ENCODE data around the gene PAM.

PAM gene

GRCh38 chr5:102762095-102762534, 7.0 kb downstream of the PAM start:
- FAIRE-seq (no peak), DNase-seq (ENCODE audit: insufficient read length, low spot score) (no peak)
- TF ChIP-seq TAF1 (IDR thresholded peaks at IDR 0.05; ENCODE audit: low read depth, low read length), result no peak
- TF ChIP-seq POU2F2 (IDR thresholded peaks at IDR 0.05; ENCODE audit: low read depth, low read length), result no peak
- no peak for TF ChIP-seq POLR2AphosphoS5 (IDR thresholded peaks at IDR 0.05; ENCODE audit: low read depth, low read length)
- TF ChIP-seq PAX5 (IDR thresholded peaks at IDR 0.05; ENCODE audit: insufficient read depth, low read length, severe bottlenecking), result no peak
- TF ChIP-seq SPI1 (IDR thresholded peaks at IDR 0.05; ENCODE audit: low read depth, low read length), result no peak
- TF ChIP-seq POLR2A (IDR thresholded peaks at IDR 0.05; ENCODE audit: low read depth, low read length), result no peak

GRCh38 chr5:102762562-102763227, 7.6 kb downstream of the PAM start:
- FAIRE-seq, result peak; percentile 50
- no peak for DNase-seq (ENCODE audit: insufficient read length, low spot score)
- TF ChIP-seq POLR2A (IDR thresholded peaks at IDR 0.05; ENCODE audit: low read depth, low read length) (no peak), POLR2AphosphoS5 (IDR thresholded peaks at IDR 0.05; ENCODE audit: low read depth, low read length) (no peak), POU2F2 (IDR thresholded peaks at IDR 0.05; ENCODE audit: low read depth, low read length) (no peak), TAF1 (IDR thresholded peaks at IDR 0.05; ENCODE audit: low read depth, low read length) (no peak), SPI1 (IDR thresholded peaks at IDR 0.05; ENCODE audit: low read depth, low read length) (no peak), PAX5 (IDR thresholded peaks at IDR 0.05; ENCODE audit: insufficient read depth, low read length, severe bottlenecking) (no peak)

GRCh38 chr5:102763734-102764133, 8.6 kb downstream of the PAM start:
- TF ChIP-seq PAX5 (IDR thresholded peaks at IDR 0.05; ENCODE audit: insufficient read depth, low read length, severe bottlenecking) (no peak), SPI1 (IDR thresholded peaks at IDR 0.05; ENCODE audit: low read depth, low read length) (no peak), TAF1 (IDR thresholded peaks at IDR 0.05; ENCODE audit: low read depth, low read length) (no peak), POU2F2 (IDR thresholded peaks at IDR 0.05; ENCODE audit: low read depth, low read length) (no peak), POLR2AphosphoS5 (IDR thresholded peaks at IDR 0.05; ENCODE audit: low read depth, low read length) (no peak), POLR2A (IDR thresholded peaks at IDR 0.05; ENCODE audit: low read depth, low read length) (no peak)
- no peak for FAIRE-seq
- no peak for DNase-seq (ENCODE audit: insufficient read length, low spot score)

- FAIRE-seq (peak; percentile 67), DNase-seq (ENCODE audit: insufficient read length, low spot score) (no peak)
- TF ChIP-seq TAF1 (IDR thresholded peaks at IDR 0.05; ENCODE audit: low read depth, low read length) (no peak), SPI1 (IDR thresholded peaks at IDR 0.05; ENCODE audit: low read depth, low read length) (no peak), POLR2AphosphoS5 (IDR thresholded peaks at IDR 0.05; ENCODE audit: low read depth, low read length) (no peak), POLR2A (IDR thresholded peaks at IDR 0.05; ENCODE audit: low read depth, low read length) (no peak), PAX5 (IDR thresholded peaks at IDR 0.05; ENCODE audit: insufficient read depth, low read length, severe bottlenecking) (no peak), POU2F2 (IDR thresholded peaks at IDR 0.05; ENCODE audit: low read depth, low read length) (no peak)
Measured at GRCh38 chr5:102764381-102765004, 9.4 kb downstream of the PAM start.

GRCh38 chr5:102765350-102765749, 10.2 kb downstream of the PAM start:
- no peak for TF ChIP-seq SPI1 (IDR thresholded peaks at IDR 0.05; ENCODE audit: low read depth, low read length)
- FAIRE-seq (peak; percentile 13), DNase-seq (ENCODE audit: insufficient read length, low spot score) (no peak)

GRCh38 chr5:102766295-102767090, 11.4 kb downstream of the PAM start:
- FAIRE-seq, result peak; percentile 16
- no peak for DNase-seq (ENCODE audit: insufficient read length, low spot score)
- no peak for TF ChIP-seq POLR2AphosphoS5 (IDR thresholded peaks at IDR 0.05; ENCODE audit: low read depth, low read length)
- TF ChIP-seq TAF1 (IDR thresholded peaks at IDR 0.05; ENCODE audit: low read depth, low read length), result no peak
- no peak for TF ChIP-seq POU2F2 (IDR thresholded peaks at IDR 0.05; ENCODE audit: low read depth, low read length)
- no peak for TF ChIP-seq SPI1 (IDR thresholded peaks at IDR 0.05; ENCODE audit: low read depth, low read length)
- no peak for TF ChIP-seq POLR2A (IDR thresholded peaks at IDR 0.05; ENCODE audit: low read depth, low read length)
- no peak for TF ChIP-seq PAX5 (IDR thresholded peaks at IDR 0.05; ENCODE audit: insufficient read depth, low read length, severe bottlenecking)

GRCh38 chr5:102767862-102768261, 12.8 kb downstream of the PAM start:
- TF ChIP-seq SPI1 (IDR thresholded peaks at IDR 0.05; ENCODE audit: low read depth, low read length) (no peak), POLR2A (IDR thresholded peaks at IDR 0.05; ENCODE audit: low read depth, low read length) (no peak), POU2F2 (IDR thresholded peaks at IDR 0.05; ENCODE audit: low read depth, low read length) (no peak), POLR2AphosphoS5 (IDR thresholded peaks at IDR 0.05; ENCODE audit: low read depth, low read length) (no peak), PAX5 (IDR thresholded peaks at IDR 0.05; ENCODE audit: insufficient read depth, low read length, severe bottlenecking) (no peak), TAF1 (IDR thresholded peaks at IDR 0.05; ENCODE audit: low read depth, low read length) (no peak)
- DNase-seq (ENCODE audit: insufficient read length, low spot score) (no peak), FAIRE-seq (no peak)

- DNase-seq (ENCODE audit: insufficient read length, low spot score) (no peak), FAIRE-seq (no peak)
- TF ChIP-seq POLR2AphosphoS5 (IDR thresholded peaks at IDR 0.05; ENCODE audit: low read depth, low read length) (no peak), TAF1 (IDR thresholded peaks at IDR 0.05; ENCODE audit: low read depth, low read length) (no peak), SPI1 (IDR thresholded peaks at IDR 0.05; ENCODE audit: low read depth, low read length) (no peak), PAX5 (IDR thresholded peaks at IDR 0.05; ENCODE audit: insufficient read depth, low read length, severe bottlenecking) (no peak), POLR2A (IDR thresholded peaks at IDR 0.05; ENCODE audit: low read depth, low read length) (no peak), POU2F2 (IDR thresholded peaks at IDR 0.05; ENCODE audit: low read depth, low read length) (no peak)
Measured at GRCh38 chr5:102770803-102771202, 15.7 kb downstream of the PAM start.

- no peak for DNase-seq (ENCODE audit: insufficient read length, low spot score)
- FAIRE-seq, result peak; percentile 73
- TF ChIP-seq POLR2A (IDR thresholded peaks at IDR 0.05; ENCODE audit: low read depth, low read length) (no peak), POU2F2 (IDR thresholded peaks at IDR 0.05; ENCODE audit: low read depth, low read length) (no peak), TAF1 (IDR thresholded peaks at IDR 0.05; ENCODE audit: low read depth, low read length) (no peak), PAX5 (IDR thresholded peaks at IDR 0.05; ENCODE audit: insufficient read depth, low read length, severe bottlenecking) (no peak), SPI1 (IDR thresholded peaks at IDR 0.05; ENCODE audit: low read depth, low read length) (no peak), POLR2AphosphoS5 (IDR thresholded peaks at IDR 0.05; ENCODE audit: low read depth, low read length) (no peak)
Measured at GRCh38 chr5:102771435-102771834, 16.3 kb downstream of the PAM start.

Data from GM12891 (cell line).